Measurements from ENCODE around the gene IGSF21.

DNA sequence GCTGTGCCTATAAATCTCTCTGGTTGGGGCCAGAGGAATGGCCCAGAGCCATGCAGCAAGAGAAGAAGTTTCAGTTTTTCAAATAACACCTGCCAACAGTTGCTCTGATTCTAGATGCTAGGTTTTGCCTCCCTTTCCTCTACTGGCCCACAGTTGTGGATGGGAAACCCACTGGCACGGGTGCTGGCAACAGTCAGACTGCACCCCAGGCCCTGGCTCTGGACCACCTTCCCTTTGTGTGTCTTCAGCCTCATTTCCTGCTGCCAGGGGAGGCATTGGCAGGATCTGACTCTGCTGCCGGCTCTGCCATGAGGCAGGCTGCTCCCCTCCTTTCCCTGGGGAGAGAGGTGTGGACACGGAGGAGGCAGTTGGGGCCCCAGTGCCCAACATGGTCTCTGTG is 142.0 kb downstream of the IGSF21 start:
- TF ChIP-seq POLR2A (IDR thresholded peaks at IDR 0.05) (no peak), CTCF (IDR thresholded peaks at IDR 0.05) (no peak)

Data from tibial nerve (tissue), 3 donors.